COR-L47 (cell line): Measurements from ENCODE around the gene PRRT1B.

Experiments
- DNase-seq: peaks from one replicate; lab custom pipeline; 2025; lab: John Stamatoyannopoulos, UW

The PRRT1B gene

DNA sequence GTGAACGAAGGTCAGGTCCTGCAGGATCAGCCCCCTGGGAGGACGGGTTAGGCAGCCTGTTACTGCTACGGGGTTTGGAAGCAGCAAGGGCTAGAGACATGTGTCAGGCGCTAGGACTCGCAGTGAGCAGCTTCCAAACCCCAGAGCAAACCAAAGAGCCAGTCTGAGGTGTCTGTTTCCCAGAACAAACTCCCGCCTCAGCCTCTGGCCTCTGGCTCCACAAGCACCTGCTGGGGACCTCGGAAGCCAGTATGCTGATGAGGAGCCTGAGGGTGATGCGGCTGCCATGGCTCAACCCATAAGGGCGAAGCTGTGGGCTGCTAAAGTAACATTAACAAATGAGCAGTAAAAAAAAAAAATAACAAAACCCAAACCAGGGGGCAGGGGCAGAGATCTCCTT is 35.0 kb downstream of the PRRT1B start:
- DNase-seq, result no peak

- no peak for DNase-seq
Measured at GRCh38 chr9:131582056-131582455, 36.7 kb downstream of the PRRT1B start.

DNA sequence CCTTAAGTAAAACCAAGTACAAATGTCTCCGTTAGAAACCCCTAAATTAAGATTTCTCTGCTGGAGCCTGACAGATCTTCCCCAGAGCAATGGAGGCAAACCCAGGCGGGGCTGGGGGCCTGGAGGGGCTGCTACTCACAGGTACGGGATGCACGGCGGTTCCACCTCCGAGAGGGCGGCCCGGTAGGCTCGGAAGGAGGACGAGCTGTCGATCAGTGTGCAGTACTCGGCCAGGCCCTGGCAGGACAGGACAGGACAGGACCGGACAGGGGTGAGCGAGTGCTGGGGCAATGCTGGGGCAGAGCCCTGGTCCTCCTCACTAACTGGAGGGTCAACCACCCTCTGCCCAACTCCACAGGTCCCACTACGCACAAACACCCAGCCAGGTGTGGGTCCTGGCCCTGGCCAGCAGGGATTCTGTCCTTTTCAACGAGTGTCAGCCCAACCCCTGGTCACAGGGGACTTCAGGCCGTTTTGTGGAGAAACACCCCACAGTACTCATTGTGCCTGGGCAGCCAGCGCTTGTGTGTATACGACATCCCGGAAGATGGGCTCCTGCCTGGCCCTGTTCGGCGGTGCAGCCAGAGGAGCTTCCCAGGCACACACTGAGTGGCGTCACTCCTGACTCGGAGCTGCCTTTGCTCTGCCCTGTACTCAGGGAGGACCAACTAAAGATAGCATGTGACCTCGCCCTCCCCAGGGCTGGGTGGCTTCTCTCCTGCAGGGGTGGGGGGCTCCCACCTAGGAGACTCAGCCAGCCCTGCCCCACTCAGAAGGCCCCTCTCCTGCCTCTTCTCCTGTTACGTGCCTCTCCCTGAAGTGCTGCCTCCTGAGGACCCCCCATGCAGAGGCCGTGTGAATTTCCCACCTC is 37.4 kb downstream of the PRRT1B start:
- no peak for DNase-seq

DNA sequence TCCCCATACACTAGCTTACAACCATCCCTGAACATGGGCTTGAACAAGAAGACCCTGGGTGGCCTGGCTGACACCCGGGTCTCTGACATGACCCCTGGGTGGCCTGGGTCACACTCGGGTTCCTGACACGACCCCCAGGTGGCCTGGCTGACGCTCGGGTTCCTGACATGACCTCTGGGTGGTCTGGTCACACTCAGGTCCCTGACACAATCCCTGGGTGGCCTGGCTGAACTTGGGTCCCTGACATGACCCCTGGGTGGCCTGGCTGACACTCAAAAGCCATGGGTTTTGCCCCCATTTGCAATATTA is 38.0 kb downstream of the PRRT1B start:
- DNase-seq, result no peak

GRCh38 chr9:131583836-131584555 is 38.7 kb downstream of the PRRT1B start:
- DNase-seq, result no peak

DNA sequence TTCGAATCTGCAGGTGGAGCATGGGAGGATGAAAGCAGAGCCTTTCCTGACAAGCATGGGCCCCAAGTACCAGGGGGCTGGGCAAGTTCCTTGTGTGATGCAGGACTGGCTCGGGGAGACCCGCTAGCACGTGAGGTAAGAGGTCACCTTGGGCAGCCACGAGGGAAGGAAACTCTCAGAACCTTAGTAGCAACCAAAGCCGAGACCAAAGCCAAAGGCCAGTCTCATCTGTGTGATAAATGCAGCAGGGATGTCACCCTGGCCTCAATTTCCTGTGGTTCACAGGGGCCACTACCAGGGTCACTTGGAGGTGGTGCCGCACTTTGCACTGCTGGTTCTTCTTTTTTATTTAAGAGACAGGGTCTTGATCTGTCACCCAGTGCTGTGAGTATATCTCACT is 39.5 kb downstream of the PRRT1B start:
- no peak for DNase-seq

GRCh38 chr9:131585375-131585774 is 40.1 kb downstream of the PRRT1B start:
- DNase-seq, result no peak

GRCh38 chr9:131587331-131587730 is 42.0 kb downstream of the PRRT1B start:
- no peak for DNase-seq

DNA sequence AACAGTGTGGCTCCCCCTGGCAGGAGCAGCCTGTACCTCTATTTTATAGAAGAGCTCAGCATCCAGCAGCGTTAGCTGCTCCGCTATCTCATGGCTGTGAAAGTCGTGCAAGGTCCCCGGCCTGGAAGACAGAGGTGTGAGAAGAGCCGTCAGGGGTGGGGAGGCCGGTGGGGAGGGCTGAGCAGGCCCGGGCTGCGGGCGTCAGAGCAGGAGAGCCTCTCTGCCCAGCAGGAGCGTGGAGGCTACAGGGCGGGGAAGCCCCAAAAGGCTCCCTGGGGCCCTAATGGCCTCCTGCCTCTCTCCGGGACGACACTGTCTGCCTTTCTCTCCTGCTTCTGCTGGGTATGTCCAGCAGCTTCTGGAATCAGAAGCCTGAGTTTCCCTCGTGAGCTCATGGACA is 42.6 kb downstream of the PRRT1B start:
- DNase-seq, result no peak

DNA sequence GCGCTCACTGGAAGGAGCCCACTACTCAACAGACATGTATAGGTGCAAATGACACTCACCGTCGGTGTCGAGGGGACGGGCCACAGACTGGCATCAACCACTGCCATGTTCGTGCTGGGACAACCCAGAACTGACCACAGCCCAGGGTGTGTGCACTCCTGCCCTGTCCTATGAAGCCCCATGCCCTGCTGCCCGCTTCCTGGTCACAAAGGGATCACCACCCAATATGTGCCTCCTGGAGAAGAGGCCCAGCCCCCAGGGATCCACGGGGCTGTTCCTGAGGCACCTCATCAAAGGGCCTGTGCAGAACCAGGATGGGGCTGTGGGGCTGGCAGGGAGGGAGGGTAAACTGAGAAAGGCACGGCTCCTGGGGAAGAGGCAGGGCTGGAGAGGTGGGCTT is 43.1 kb downstream of the PRRT1B start:
- no peak for DNase-seq

DNA sequence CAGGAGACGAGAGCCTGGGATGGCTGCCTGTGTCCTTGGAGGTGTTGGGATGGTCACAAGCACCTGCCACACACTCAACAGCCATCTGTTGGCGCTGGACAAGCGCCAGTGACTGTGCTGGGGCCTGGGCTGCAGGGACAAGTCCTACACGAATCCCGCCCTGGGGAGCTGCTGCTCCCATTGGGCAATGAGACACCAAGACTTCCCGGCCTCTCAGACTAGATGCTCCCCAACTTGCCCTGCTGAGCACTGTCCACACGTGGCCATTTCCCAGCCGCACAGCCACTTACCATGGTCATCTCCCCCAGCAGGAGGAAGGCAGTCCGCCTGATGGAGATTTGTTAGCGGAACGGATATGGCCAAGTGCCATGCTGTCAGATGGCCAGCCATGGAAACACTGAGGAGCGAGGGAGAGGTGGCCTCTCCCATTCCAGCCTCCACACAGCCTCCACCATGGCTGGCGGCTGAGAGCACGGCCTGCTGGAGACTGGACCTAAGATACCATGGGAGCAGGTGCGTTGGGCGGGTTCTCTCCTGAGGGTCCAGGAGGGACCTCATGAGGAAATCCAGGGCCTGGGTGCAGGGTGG is 43.9 kb downstream of the PRRT1B start:
- no peak for DNase-seq

GRCh38 chr9:131589993-131590392 is 44.7 kb downstream of the PRRT1B start:
- no peak for DNase-seq

DNA sequence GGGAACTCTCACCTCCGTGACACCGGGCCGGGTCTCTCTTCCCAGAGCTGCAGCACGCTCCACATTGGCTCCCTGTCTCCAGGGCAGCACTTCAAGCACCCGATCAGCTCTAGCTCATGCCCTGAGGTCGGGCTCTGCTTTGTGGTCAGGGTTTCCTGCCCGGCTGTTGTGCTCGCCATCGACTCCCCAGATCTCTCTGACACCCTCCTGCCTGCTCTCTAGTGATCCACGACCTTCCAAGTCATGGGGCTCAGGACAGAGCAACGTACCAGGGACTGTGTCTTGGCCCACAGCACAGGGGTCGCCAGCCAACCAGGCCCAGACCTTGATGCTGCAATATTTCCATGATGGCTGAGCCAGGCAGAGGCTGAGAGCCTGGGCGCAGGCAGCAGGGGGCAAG is 45.1 kb downstream of the PRRT1B start:
- DNase-seq, result no peak

DNA sequence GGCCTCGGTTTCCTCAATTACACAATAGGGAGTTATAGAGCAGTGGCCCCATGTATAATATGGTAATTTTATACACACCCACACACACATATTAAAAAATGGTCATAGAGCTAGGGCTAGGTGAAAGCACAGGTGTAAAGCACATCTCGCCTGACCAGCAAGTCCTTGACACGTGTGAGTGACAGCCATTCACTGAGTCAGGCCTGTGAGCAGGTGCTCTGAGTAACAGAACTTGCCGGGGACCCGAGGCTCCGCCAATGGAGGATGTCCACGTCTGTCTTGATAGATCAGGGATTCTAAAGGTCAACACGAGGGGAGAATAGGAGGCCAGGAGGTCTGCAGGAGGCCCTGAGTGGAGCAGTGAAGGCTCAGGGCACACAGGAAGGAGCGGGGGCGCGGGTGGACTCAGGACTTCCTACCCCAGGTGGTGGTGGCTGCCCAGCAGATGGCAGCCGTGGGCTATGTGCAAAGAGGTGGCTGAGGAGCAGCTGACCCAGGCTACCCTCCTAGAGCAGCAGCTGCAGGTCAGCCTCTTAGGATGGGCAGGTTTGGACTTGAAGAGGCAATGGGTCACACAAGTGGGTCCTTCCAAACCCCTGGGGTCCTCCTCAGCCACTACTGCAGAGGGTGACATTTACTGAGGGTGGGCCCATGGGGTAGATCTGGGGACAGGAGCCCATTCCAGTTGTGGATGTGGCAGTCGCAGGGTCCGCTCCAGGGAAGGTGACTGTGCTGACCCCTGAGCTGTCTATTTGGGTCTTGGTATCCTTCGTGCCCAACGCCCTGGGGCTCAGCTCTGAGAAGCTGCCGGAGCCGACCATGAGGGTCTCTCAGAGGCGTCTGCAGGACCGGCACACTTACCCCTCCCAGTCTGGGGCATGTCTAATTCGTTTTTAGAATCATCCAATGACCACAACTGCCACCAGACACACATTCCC is 45.9 kb downstream of the PRRT1B start:
- peak; percentile 68 for DNase-seq

DNA sequence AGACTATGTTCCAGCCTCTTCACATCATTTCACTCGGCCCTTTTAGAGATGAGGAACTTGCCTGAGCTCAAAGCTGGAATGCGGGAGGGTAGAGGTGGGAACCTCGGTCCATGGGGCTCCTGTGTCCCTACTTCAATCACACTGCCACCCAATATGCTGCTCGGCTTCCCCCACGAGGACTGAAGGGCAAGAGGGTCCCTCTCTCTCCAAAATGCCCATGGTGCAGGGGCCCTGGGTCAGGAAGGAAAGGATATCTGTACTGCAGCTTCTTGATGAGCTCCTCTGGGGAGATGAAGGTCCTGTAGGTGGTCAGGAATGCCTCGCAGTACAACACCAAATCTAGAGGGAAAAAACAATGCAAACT is 46.5 kb downstream of the PRRT1B start:
- no peak for DNase-seq

DNA sequence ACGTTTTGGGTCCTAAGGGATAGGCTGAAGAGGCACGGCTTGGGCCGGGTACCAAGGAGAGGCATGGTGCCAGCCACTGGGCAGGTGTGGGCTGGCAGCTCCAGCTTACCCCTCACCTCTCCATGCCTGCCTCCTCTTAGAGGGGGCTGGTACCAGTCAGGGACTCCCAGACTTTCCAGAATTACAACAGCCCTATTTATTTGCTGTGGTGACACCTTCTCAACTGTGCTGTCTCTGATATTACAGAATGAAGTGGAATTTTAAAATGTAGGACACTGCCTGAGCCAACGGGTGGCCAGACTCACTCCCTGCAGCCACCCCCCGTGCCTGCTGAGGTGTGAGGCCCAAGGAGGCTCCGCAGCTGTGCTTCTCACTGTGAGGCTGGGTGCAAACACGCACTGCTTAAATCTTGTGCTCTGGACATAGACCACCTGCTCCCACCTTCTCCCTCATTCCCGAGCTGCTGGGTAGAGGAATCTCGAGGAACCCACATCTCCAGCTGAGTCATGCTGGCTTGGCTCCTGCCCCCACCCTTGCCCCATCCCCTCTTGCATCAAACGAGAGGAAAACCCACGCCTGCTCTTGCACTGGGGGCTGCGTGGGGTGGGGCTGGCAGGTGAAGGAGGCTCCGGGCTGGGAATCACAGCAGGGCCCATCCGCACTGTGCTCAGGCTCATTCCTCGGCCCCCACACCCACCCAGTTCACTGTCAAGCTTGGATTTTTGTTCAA is 47.9 kb downstream of the PRRT1B start:
- DNase-seq, result no peak

- DNase-seq, result no peak
Measured at GRCh38 chr9:131593936-131594665, 48.8 kb downstream of the PRRT1B start.

- DNase-seq, result no peak
Measured at GRCh38 chr9:131594906-131595665, 49.8 kb downstream of the PRRT1B start.

GRCh38 chr9:131595696-131596429 is 50.5 kb downstream of the PRRT1B start:
- DNase-seq, result no peak

- DNase-seq, result no peak
Measured at GRCh38 chr9:131596430-131596743, 51.1 kb downstream of the PRRT1B start.
